HG02588 (cell line): ENCODE data around the gene VPS26B.
"Not testable (repeated sequence)": the region's sequence is repeated elsewhere in the genome, so short reads cannot be mapped to it uniquely, and the experiment has no call there.

ENCODE experiments used
- ATAC-seq: cut with Tn5 transposase; IDR thresholded peaks from one replicate; pipeline ENCODE4 v1.9.1; 2021; ENCODE audit warnings: mild to moderate bottlenecking, moderate library complexity; ENCODE audit not compliant: unreplicated experiment

Gene VPS26B

DNA sequence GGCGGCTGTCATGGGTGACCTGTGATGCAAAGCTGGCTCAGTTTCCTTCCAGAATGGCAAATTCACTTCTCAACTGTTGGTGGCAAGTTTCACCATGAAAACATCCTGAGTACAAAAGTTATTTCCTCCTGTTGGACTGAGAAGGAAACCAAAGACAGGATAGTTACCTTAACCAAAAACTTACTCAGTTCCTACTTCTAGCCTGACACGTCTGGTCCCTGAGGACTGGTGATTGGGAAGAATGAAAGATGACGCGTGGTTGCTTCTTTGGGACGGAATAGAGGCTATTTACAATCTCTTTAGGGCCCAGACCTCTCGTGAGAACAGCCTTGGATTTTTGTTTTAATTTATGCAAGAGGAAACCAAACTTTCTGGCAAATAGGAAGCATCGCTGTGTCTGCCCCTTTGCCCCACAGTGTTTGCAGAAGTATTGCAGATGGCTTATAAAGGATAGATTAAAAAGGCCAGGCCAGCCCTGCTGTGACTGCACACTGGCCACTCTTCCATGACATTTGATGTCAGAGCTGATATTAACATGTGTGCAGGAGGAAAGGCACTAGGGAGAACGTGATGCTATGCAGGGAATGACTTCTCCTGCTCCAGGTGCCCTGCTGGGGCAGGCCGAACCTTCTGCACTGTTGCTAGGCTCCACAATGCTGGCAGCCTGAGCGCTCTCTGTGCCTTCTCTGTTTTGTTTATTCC lies 7.6 kb downstream of the VPS26B start:
- no peak for ATAC-seq

DNA sequence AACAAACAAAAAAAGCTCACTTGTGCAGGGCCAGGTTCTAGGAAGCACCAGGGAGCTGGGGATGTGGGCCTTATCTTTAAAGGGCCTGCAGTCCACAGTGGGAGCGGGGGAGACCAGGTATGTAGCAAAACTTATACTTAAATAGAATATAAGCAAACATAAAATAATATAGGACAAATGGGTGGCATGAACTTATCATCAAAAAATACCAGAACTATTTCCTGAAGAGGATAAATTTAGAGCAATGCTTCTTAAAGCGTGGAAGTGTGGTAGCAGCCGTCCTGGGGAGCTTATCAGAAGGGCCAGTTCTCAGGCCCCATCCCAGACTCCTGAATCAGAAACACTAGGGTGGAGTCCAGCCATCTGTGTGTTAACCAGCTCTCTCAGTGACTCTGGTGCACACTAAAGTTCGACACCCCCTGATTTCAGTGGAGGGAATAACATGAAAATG lies 9.3 kb downstream of the VPS26B start:
- no peak for ATAC-seq

DNA sequence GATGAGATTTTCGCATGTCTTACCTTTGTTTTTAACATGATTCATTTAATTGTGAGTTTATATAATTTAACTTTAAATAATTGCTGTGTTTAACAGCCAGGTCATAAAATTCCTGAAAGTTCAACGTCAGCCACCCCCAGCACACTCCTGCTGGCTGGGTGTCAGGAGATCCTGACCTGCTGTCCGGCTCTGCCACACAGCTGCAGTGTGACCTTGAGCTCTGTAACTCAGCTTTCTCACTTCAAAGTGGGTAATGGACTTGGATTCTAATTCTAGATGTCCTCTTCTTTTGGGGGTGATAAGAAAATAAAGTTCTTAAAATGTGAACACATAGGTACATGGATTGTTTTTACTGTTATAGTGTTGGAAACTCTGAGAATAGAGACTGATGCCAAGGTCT lies 10.9 kb downstream of the VPS26B start:
- no peak for ATAC-seq

DNA sequence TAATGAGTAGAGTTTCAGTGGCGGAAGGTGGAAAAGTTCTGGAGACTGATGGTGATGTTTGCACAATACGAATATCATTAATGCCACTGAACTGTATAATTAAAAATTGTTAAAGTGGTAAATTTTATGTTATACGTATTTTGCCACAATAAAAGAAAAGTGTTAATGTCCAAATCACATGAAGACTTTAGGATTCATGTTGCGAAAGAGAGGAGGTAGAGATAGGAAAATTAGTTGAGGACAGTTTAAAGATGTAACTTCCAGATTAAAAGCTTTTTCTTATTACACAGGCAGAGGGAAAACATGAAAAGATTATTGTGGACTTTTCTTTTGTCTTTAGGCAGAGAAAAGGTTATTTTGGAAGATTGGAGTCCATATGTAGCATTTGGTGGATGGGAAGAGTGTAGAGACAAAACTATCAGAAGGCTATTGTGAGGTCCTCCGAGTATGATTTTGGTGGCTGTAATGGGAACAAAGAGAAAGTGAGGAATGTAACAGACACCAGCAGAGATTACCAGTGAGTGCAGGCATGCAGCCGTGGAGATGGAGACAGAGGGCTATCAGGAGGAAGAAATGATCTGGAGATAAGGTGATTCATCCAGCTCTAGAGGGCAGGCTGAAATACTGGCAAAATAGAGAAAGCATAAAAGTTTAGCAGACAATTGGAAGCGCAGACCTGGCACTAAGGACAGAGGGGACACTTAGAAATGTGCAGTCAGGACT lies 12.5 kb downstream of the VPS26B start:
- no peak for ATAC-seq

DNA sequence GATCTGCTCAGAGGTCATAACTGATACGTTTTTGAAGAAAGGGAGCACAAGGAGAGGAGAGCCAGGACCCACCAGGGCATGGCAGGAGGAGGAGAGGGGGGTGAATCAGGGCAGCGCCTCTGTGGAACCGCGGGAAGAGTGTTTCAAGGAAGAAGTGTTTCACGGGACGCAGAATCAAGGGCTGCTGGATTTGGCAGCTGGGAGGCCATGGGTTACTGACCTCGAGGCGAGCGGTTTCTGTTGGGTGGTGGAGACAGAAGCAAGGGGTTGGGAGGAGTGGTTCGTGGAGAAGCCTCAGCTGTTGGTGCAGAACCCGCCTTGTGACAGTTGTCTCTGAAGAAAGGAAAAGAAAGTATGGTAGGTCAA lies 13.1 kb downstream of the VPS26B start:
- no peak for ATAC-seq

GRCh38 chr11:134238956-134239355 lies 14.5 kb downstream of the VPS26B start:
- no peak for ATAC-seq

DNA sequence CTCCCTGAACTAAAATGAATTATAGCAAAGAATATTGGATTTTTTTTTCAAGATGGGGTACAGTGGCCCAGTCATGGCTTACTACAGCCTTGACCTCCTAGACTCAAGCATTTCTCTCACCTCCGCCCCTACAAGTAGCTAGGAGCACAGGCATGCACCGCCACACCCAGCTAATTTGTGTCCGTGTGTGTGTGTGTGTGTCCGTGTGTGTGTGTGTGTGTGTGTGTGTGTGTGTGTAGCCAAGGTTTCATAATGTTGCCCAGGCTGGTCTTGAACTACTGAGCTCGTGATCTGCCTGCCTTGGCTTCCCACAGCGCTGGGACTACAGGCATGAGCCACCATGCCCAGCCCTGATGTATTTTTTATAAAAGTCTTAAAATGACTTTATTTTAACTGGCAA lies 16.1 kb downstream of the VPS26B start:
- ATAC-seq = no peak

DNA sequence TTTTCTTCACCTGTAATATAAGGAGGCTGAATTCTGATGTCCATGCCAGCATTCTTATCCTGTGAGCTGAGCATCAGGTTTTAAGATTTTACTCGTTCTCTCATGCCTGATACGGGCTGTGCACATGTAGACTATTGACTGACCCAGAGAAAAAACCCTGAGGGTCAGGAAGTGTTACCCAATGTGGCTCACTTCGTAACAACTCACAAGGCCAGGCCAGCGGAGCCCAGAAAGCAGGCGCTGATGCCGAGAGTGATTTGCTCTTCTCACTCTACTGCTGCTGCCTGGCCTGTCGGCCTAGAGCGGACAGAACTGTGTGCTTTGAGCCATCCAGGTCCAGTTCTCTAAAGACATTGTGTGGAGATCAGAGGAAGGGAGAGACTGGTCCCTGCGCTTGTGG lies 17.9 kb downstream of the VPS26B start:
- no peak for ATAC-seq

DNA sequence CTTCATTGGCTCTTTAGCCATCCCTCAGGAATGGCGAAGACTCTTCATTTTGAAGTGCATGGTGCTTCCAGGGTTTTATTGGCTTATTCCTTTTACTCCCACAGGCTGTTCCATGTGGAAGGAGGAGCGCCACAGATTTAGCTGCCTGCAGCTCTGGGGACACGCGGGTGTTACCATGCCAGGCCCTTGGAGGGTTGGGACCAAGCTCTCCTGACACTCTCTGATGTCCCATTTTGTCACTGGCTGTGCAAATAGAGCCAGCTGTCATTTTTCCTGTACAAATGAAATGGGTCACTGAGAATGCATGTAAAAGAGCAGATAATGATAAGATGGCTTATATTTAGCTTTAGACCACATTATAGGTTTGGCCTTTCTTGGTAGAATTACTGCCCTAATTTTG lies 19.4 kb downstream of the VPS26B start:
- no peak for ATAC-seq

DNA sequence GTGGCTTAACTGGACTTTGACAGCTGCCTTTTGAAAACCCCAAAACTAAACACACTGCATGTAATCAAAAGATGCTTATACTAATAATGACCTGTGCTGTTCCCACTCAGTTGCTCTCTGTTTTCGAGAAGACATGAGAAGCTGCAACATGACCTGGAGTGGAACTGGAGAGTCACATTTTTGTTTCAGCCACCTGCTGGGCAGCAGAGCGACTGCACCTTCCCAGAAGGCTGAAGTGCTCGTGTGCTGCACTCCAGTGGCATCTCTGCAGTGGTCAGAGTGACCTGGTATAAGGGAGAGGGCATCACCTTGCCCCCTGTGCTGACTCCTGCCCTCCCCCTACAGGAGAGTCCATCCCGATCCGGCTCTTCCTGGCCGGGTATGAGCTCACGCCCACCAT lies 20.1 kb downstream of the VPS26B start:
- ATAC-seq = peak; percentile 74

- ATAC-seq = no peak
Observed at GRCh38 chr11:134245434-134245833, 21.0 kb downstream of the VPS26B start.

DNA sequence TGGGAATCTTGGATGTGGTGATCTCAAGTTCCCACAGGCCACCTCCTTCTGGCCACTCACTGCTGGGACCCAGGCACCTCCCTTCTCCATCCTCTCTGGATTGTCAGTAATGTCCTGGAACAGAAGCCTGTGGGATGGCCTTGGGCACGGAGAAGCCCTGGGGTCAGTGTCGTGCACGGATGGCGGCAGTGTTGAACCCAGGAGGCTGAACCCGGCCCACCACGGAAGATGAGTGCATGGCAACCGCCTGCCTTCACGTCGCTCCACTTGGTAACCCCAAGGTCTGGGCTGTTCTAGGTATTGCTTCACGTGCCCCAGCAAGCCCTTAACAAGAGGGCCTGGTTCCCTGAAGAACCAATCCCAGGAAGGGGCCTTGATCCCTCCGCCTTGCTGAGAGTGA lies 21.6 kb downstream of the VPS26B start:
- ATAC-seq = no peak

DNA sequence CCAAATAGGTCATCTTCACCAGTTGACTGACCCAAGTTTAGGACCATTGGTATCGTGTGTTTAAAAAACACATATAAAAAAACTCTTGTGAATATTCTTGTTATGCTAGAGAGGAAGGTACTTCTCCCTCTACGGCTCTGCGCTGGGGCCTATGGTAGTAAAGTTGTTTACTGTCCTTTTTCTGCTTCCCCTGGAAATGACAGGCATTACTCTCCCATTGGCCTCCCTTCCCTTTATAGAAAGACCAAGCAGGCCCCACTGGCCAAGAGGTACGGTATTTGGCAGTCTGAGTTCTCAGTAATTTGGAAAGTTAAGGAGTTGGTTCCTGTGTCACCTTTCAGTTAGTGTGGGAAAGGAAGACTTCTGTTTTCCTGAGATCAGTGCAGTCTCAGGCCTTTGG lies 22.2 kb downstream of the VPS26B start:
- ATAC-seq = no peak

- no peak for ATAC-seq
Observed at GRCh38 chr11:134248910-134249480, 24.5 kb downstream of the VPS26B start.

GRCh38 chr11:134250246-134250645 lies 25.8 kb downstream of the VPS26B start:
- ATAC-seq = no peak

DNA sequence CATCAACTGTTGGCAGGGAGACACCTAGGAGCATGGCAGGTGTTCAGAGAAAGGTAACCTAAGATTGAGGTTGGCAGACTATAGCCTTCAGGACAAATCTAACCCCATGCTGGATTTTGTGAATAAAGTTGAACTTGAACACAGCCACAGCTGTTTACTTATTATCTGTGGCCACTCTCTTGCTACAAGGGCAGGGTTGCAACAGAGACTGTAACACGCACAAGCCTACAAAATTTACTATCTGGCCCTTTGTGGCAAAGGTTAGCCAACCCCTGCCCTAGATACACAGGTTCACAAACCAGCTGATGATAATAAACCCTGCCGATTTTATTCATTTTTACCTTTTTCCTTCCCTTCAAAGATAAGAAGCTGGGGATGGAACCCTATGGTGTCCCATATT lies 26.2 kb downstream of the VPS26B start:
- ATAC-seq = no peak

DNA sequence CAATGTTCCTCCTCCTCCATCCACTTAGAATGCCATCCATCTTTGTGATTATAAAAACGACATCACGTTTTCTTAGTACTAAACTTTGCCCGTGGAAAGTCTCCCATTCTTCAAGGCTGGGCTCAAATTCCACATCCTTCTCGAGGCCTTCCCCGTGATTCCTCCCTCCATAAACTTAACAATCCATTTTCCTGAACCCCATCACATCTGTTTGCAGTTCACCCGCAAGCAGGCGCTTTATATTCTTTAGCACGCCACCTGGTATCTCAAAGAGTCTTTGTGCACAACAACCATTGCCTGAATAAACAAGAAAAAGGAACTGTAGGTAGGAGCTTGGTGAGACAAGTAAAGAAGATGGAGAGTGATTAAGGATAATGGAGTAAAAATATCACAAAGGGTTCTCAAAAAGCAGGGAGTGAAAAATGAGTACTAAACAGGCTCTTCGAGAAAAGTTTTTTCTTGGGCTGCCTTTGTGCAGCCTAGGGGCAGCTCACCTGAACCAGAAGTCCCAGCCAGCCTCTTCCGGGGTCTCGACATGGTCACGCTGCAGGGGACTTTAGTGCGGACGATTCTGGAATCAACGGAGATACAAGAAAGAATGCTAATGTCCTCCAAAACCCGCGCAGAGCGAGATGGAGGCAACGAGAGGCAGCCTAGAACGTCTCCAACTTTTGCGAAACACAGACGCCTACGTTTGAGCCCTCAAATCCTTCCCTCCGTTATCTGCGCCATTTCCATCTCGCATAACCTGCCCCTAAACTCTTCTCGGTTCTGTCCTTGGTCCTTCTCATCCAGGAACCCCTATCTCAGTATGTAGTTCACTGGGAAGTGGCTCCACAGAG lies 28.1 kb downstream of the VPS26B start:
- peak; percentile 24 for ATAC-seq

DNA sequence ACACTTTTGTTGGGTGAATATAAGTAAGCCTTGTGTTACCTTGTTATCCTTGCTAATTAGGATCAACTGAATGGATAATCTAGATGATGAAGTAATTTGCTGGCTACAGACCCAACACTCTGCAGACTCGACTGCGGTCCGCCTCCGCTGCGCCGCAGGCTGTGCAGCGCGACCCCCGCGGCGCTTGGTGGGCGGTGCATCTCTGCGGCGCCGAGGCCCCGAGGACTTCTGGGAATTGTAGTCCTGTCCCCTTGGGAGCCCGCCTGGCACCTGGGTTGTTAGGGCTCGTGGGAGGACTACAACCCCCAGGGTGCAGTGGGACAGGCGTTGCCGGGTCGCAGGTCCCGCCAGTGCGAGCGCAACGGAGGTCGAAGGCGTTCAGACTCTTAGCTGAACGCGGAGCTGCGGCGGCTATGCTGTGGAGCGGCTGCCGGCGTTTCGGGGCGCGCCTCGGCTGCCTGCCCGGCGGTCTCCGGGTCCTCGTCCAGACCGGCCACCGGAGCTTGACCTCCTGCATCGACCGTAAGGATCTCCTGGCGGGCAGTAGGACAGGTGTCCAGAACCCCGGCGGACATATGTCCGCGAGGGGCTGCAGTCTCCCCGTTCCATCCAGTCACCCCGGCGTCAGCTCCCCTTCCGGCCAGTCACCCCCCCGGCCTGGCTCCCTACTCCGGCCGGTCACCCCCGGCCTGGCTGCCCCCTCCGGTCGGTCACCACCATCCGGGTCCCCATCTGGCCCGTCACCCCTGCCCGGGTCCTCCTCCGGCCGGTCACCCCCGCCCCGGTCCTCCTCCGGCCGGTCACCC lies 28.9 kb downstream of the VPS26B start, which contains the start of the genes ACAD8 and THYN1:
Gene ACAD8, plus strand, starts transcription at position 381 of the 806 bp plus-strand sequence. Its CDS starts 33 bp downstream, at position 414.
Gene THYN1, minus strand, starts transcription at position 165 of the 806 bp plus-strand sequence. CDS start 470 bp downstream, outside the sequence.
- peak; percentile 100 for ATAC-seq

- ATAC-seq = no peak
Observed at GRCh38 chr11:134254433-134255183, 30.1 kb downstream of the VPS26B start.

- not testable (repeated sequence) for ATAC-seq
Observed at GRCh38 chr11:134255184-134255561, 30.7 kb downstream of the VPS26B start.
